ENCODE data around the gene FOXR1.

GRCh38 chr11:118958577-118958976 is 13.0 kb upstream of the FOXR1 start:
- no peak for TF ChIP-seq CTCF (IDR thresholded peaks at IDR 0.05)
- TF ChIP-seq EP300 (IDR thresholded peaks at IDR 0.05), result no peak
